Duodenal mucosa (tissue), 2 donors: ENCODE data around the gene SULT1A1.
A peak's percentile ranks its signal among the peaks of the same experiment; 100 is the strongest.
"Not testable (repeated sequence)": the region's sequence is repeated elsewhere in the genome, so short reads cannot be mapped to it uniquely, and the experiment has no call there.

ENCODE experiments used
- H3K27ac ChIP-seq: one replicate; pipeline ENCODE4 v1.7.0; 2013; ENCODE audit warnings: low read depth, low read length
- H3K27me3 ChIP-seq, 2 donors: one replicate each; pipeline ENCODE4 v1.7.0; 2013; ENCODE audit warnings: low read length in 2 of 2, control low read depth in 1 of 2; ENCODE audit not compliant: insufficient read depth in 2 of 2, control insufficient read depth in 1 of 2
- H3K36me3 ChIP-seq, 2 donors: one replicate each; pipeline ENCODE4 v1.7.0; 2013; ENCODE audit warnings: low read length in 2 of 2, control low read depth in 1 of 2; ENCODE audit not compliant: insufficient read depth in 2 of 2, control insufficient read depth in 1 of 2
- H3K4me1 ChIP-seq, 2 donors: one replicate each; pipeline ENCODE4 v1.7.0; 2013; ENCODE audit warnings: low read length in 2 of 2, control low read depth in 1 of 2; ENCODE audit not compliant: insufficient read depth in 2 of 2, control insufficient read depth in 1 of 2
- H3K4me3 ChIP-seq, 2 donors: one replicate each; pipeline ENCODE4 v1.7.0; 2013; ENCODE audit warnings: low read length in 2 of 2, low read depth in 1 of 2
- H3K9ac ChIP-seq, 2 donors: one replicate each; pipeline ENCODE4 v1.7.0; 2013; ENCODE audit warnings: low read length in 2 of 2, low read depth in 1 of 2
- H3K9me3 ChIP-seq, 2 donors: one replicate each; pipeline ENCODE4 v1.7.0; 2013; ENCODE audit warnings: low read length in 2 of 2, control low read depth in 1 of 2; ENCODE audit not compliant: control insufficient read depth in 1 of 2

The SULT1A1 gene

DNA sequence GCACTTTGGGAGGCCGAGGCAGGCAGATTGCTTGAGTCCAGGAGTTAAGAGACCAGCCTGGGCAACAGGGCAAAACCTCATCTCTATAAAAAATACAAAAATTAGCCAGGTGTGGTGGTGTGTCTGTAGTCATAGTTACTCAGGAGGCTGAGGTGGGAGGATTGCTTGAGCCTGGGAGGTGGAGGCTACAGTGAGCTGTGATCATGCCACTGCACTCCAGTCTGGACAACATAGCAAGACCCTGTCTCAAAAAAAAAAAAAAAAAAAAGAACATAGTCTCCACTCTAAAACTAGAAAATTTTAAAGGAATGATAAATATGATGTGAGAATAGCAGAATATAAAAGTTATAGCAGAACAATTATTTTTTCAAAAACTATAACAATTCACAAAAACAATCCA, 10.5 kb upstream of the SULT1A1 start:
- not testable (repeated sequence) for H3K9ac ChIP-seq, H3K27me3 ChIP-seq, H3K4me3 ChIP-seq, H3K4me1 ChIP-seq, H3K27ac ChIP-seq, H3K36me3 ChIP-seq, H3K9me3 ChIP-seq

DNA sequence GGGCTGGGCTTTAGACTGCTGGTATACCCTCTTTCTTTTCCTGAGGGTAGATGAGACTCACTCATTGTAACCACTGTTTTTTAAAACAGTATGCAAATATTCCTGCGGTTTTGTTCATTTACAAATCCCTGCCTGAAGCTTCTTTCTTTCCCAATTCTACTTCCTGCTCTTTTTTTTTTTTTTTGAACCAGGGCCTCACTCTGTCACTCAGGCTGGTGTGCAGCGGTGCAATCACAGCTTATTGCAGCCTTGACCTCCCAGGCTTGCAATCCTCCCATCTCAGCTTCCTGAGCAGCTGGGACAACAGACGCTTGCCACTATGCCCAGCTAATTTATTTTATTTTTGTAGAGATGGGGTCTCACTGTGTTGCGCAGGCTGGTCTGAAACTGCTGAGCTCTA, 8.0 kb upstream of the SULT1A1 start:
- no peak overlapping the region for H3K4me3 ChIP-seq
- H3K36me3 ChIP-seq: peaks cover 0 to 4% of the 10 kb centered on the region in 2 donors
- H3K27me3 ChIP-seq: no peaks in the 10 kb centered on the region
- H3K9me3 ChIP-seq: no peaks in the 10 kb centered on the region
- H3K9ac ChIP-seq: no peak overlapping the region
- no peak overlapping the region for H3K27ac ChIP-seq
- no peaks in the 10 kb centered on the region for H3K4me1 ChIP-seq

DNA sequence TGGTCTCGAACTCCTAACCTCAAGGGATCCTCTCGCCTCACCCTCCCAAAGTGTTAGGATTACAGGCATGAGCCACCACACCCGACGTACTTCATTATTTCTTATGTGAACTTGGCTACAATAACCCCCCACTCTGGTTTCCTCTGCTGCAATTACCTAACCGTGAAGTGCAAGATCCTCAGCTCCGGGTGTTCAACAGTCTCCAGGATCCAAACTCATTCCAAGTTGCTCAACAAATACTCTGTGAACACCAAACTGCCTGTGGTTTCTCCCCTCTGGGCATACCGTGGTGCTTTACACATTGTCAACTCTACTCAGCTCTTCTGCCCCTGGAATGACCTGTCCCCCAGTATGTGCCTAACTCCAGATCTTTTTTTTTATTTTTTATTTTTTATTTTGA, 6.8 kb upstream of the SULT1A1 start:
- no peak overlapping the region for H3K9ac ChIP-seq
- H3K9me3 ChIP-seq: no peaks in the 10 kb centered on the region
- H3K4me3 ChIP-seq: no peak overlapping the region
- peaks cover 0 to 4% of the 10 kb centered on the region in 2 donors for H3K36me3 ChIP-seq
- no peaks in the 10 kb centered on the region for H3K4me1 ChIP-seq
- no peaks in the 10 kb centered on the region for H3K27me3 ChIP-seq
- no peak overlapping the region for H3K27ac ChIP-seq

DNA sequence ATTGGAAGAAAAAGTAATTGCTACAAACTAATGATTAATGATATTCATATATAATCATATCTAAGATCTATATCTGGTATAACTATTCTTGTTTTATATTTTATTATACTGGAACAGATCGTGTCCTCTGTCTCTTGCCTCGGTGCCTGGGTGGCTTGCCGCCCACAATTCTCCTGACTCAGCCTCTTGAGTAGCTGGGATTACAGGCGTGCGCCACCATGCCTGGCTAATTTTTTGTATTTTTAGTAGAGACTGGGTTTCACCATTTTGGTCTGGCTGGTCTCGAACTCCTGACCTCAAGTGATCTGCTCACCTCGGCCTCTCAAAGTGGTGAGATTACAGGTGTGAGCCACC, 6.4 kb upstream of the SULT1A1 start:
- not testable (repeated sequence) for H3K9me3 ChIP-seq, H3K4me3 ChIP-seq, H3K36me3 ChIP-seq

DNA sequence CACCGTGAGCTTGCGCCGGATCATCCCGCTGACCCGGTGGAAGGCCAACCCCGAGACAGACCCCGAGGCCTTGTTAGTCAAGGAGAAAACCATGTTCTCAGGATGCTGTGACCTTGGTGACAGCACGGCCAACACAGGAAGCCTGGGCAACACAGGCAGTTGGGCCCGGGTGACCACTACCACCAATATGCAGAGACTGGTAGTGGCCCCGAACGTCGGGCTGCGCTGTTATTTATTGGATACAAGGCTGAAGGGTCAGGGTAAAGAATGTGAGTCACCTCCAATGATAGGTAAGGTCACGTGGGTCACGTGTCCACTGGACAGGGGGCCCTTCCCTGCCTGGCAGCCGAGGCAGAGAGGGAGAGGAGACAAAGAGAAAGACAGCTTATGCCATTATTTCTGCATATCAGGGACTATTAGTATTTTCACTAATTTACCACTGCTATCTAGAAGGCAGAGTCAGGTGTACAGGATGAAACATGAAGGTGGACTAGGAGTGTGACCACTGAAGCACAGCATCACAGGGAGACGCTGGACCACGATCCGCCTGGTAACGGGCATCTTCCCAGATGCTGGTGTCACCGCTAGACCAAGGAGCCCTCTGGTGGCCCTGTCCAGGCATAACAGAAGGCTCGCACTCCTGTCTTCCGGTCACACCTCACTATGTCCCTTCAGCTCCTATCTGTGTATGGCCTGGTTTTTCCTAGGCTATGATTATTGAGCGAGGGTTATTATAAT, 5.8 kb upstream of the SULT1A1 start:
- H3K9me3 ChIP-seq, H3K9ac ChIP-seq, H3K27ac ChIP-seq, H3K27me3 ChIP-seq, H3K4me1 ChIP-seq, H3K36me3 ChIP-seq, H3K4me3 ChIP-seq: not testable (repeated sequence)

More for the DNA sequence above, 6.4 kb upstream of the SULT1A1 start:
- H3K27me3 ChIP-seq, H3K27ac ChIP-seq, H3K9ac ChIP-seq, H3K4me1 ChIP-seq: not testable (repeated sequence)

DNA sequence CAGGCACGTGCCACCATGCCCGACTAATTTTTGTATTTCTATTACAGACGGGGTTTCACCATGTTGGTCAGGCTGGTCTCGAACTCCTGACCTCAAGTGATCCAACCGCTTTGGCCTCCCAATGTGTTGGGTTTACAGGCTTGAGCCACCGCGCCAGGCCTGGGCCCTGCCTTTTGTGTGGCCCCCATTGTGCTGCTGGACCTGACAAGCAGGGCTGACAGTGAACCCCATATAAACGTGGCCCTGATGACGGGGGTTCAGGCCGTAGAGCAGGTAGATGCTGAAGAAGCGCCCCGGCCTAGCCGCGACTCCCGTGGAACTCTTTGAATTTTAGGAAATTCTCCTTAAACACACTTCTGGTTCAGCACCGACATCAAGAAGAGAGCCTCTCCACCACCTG, 4.7 kb upstream of the SULT1A1 start:
- H3K36me3 ChIP-seq, H3K27ac ChIP-seq, H3K9me3 ChIP-seq, H3K4me3 ChIP-seq, H3K27me3 ChIP-seq, H3K9ac ChIP-seq: not testable (repeated sequence)
- peaks cover 13 to 16% of the 10 kb centered on the region in 2 donors for H3K4me1 ChIP-seq

DNA sequence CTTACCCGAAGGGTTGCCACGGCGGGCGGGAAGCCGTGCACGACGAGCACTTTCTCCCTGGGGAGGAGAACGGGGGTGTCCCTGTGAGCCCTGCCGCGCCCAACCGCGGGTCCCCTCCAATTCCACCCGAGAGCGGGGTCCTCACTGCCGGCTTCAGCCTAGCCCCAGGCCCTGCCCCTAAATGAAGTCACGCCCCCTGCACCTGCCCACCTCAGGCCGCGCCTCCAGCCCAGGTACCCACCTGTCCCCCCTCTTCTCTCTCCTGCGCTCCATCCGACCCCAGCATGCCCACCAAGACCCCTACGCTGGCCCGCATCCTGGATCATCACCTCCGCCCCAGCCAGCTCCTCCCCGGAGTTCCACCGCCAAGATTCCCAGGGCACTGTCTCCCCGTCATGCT, 4.1 kb upstream of the SULT1A1 start:
- not testable (repeated sequence) for H3K27me3 ChIP-seq, H3K36me3 ChIP-seq, H3K4me3 ChIP-seq, H3K9ac ChIP-seq, H3K9me3 ChIP-seq, H3K27ac ChIP-seq
- peaks cover 18 to 23% of the 10 kb centered on the region in 2 donors for H3K4me1 ChIP-seq

DNA sequence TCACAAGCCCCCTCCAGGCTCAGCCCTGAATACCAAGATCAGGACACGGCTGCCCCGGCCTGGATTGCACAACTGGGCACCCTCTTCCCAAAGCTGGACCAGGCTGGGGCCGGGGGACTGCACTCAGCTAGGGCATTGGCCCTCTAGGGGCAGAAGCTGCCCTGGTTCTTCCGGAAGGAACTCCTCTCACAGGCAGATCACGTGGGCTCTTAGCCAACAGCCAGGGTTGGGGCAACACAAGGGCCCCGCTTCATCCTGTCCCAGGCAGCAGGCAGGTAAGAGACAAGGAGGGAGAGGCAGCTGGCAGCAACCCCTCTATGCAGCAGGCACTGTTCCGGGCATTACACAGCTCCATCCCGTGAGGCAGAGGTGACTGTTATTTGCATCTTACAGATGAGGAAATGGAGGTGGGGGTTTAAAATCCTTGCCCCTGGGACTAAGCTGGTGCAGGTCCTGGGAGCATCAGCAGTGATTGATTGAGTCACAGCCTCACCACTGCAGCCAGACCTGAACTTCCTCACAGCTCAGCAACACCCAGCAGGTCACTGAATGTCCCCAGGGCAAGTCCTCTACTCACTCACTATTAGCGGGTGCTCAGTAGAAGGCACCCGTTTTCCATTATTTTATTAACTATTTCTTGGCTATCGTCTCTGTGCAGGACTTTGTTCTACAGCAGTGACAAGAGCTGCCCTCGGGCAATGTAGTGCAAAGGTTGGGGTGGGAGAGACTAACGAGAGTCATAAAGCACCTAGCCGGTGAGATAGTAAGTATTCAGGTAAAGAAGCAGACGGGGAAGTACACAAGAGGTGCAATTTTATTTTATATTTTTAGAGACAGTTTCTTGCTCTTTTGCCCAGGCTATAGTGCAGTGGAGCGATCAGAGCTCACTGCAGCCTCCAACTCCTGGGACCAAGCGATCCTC, 2.8 kb upstream of the SULT1A1 start:
- H3K27me3 ChIP-seq, H3K9ac ChIP-seq, H3K27ac ChIP-seq, H3K36me3 ChIP-seq, H3K4me3 ChIP-seq, H3K9me3 ChIP-seq: not testable (repeated sequence)
- peaks cover 19 to 23% of the 10 kb centered on the region in 2 donors for H3K4me1 ChIP-seq

DNA sequence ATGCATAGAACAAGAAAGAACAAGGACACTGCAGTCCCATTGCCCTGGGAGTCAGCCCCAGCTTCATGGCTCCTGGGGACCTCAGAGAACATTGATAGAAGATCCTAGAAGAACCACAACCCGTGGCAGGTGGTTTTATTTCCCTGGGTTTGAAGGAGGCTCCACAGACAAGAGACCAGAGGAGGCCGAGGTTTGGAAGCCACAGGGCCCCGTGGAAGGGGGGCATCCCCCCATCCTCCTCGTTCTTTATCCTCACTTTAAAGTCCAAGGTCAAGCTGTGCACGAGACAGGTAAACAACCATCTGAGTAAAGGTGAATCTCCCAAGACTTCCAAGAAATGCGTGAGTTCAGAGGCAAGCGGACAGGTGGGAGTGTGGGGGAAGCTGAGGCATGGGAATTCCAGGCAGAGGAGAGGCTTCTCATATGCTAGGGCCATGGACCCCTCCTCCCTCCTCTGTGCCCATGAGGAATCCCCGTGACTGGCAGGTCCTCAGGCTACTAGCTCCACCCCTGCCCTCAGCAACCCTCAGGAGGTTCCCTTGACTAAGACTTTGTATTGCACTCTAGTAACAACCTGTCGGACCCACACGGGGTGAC, 849 bp upstream of the SULT1A1 start:
- Histone ChIP-seq H3K4me1 (peaks cover 19 to 23% of the 10 kb centered on the region in 2 donors), H3K9ac (peak overlapping the region; percentile 18 to 32), H3K4me3 (peak overlapping the region in 1 of 2 donors; percentile 21), H3K27ac (peak overlapping the region; percentile 82), H3K36me3 (peaks cover 0 to 11% of the 10 kb centered on the region in 2 donors), H3K27me3 (no peaks in the 10 kb centered on the region), H3K9me3 (no peaks in the 10 kb centered on the region)
